MM.1S (cell line): Measurements from ENCODE around the gene MMP24.

Experiments
- CTCF ChIP-seq: fragments of 300-600 bp; sonication (generic); IDR thresholded peaks from 2 replicates; pipeline ENCODE4 v1.5.1; 2016; ENCODE audit warnings: antibody characterized with exemption, low read length, mixed read lengths
- EZH2 ChIP-seq: fragments of 300-600 bp; sonication (generic); optimal IDR thresholded peaks from 2 replicates; pipeline ENCODE3; 2017; ENCODE audit warnings: low read depth, mild to moderate bottlenecking, antibody characterized with exemption, low read length, mixed read lengths
- EZH2phosphoT487 ChIP-seq: fragments of 300-600 bp; sonication (generic); IDR thresholded peaks from 2 replicates; pipeline ENCODE4 v1.6.1; 2018; ENCODE audit warnings: antibody characterized with exemption, low read length

- TF ChIP-seq CTCF (peak; percentile 75), EZH2phosphoT487 (no peak), EZH2 (no peak)
Observed at GRCh38 chr20:35269055-35269781, 42.7 kb downstream of the MMP24 start.
